Tibial nerve (tissue), 4 donors: ENCODE results near the gene HSPA4L. TPM values are rescaled to one million over a fixed set of nuclear protein-coding genes. Genes with fewer than 3 reads are reported as not detected.

Source experiments
- DNase-seq, 2 donors: peaks; one replicate each; pipeline ENCODE4 v3.0.0-alpha.2; 2019; ENCODE audit warnings: low spot score in 2 of 2
- H3K27ac ChIP-seq, 4 donors: fragments of 200-600 bp; sonication (generic) in 3 of 4; one replicate each; pipeline ENCODE4 v1.5.1; 2017 to 2019; ENCODE audit warnings: mild to moderate bottlenecking in 1 of 4
- H3K27me3 ChIP-seq, 2 donors: fragments of 200-600 bp; sonication (generic) in 1 of 2; one replicate each; pipeline versions ENCODE4 v1.5.1 to v1.6.0; 2017 to 2019
- H3K36me3 ChIP-seq, 3 donors: fragments of 200-600 bp; sonication (generic); one replicate each; pipeline ENCODE4 v1.5.1; 2018 to 2019
- H3K4me1 ChIP-seq, 4 donors: fragments of 200-600 bp; sonication (generic) in 3 of 4; one replicate each; pipeline ENCODE4 v1.5.1; 2017 to 2019
- H3K4me3 ChIP-seq, 4 donors: fragments of 200-600 bp; sonication (generic) in 3 of 4; one replicate each; pipeline ENCODE4 v1.5.1; 2017 to 2019; ENCODE audit warnings: mild to moderate bottlenecking in 1 of 4, moderate library complexity in 1 of 4
- H3K9me3 ChIP-seq, 4 donors: fragments of 200-600 bp; sonication (generic) in 3 of 4; one replicate each; pipeline ENCODE4 v1.5.1; 2017 to 2019
- CTCF ChIP-seq, 5 experiments: fragments of 200-600 bp in 3 of 5; fragments of 450-650 bp in 2 of 5; sonication (generic) in 3 of 5; IDR thresholded peaks; one replicate each; pipeline ENCODE4 v1.5.1; 2016 to 2019; ENCODE audit warnings: antibody characterized with exemption in 5 of 5, mild to moderate bottlenecking in 3 of 5, moderate library complexity in 2 of 5
- EP300 ChIP-seq, 2 donors: sonication (generic); formaldehyde crosslinking; IDR thresholded peaks; one replicate each; pipeline ENCODE4 v1.6.1; 2017; ENCODE audit warnings: antibody characterized with exemption in 2 of 2, mild to moderate bottlenecking in 1 of 2
- POLR2A ChIP-seq, 2 donors: fragments of 450-650 bp; IDR thresholded peaks; one replicate each; pipeline ENCODE4 v1.6.1; 2017; ENCODE audit warnings: antibody characterized with exemption in 2 of 2, mild to moderate bottlenecking in 2 of 2, moderate library complexity in 2 of 2
- WGBS, 2 donors: methylation state at CpG; one replicate each; pipeline ENCODE4 v1.1.5; 2018; 5-methylcytosine and 5-hydroxymethylcytosine counted together
- total RNA-seq, 4 donors: library from RNA; depleted of rRNA; stranded (reverse); fragments of >200 nt; gene quantifications; one replicate each; pipeline ENCODE4 v1.1.0, GENCODE V29; 2016

HSPA4L gene
- total RNA-seq, 4 donors from 2014 or later = 3.3 to 7.6 (median 5.3) TPM

GRCh38 chr4:127868196-127868595 is 86.1 kb downstream of the HSPA4L start:
- TF ChIP-seq EP300 (IDR thresholded peaks at IDR 0.05) (no peak), CTCF (IDR thresholded peaks at IDR 0.05) (no peak), POLR2A (IDR thresholded peaks at IDR 0.05) (no peak)
- Histone ChIP-seq H3K4me1 (peaks cover 0 to 6% (median 0%) of the 10 kb centered on the region in 4 donors), H3K36me3 (no peaks in the 10 kb centered on the region), H3K27me3 (no peaks in the 10 kb centered on the region), H3K9me3 (no peaks in the 10 kb centered on the region), H3K27ac (no peak overlapping the region), H3K4me3 (no peak overlapping the region)
- DNase-seq = no peak
- WGBS, 2 donors = 99 to 100% methylated on average over 2 of the region's 2 CpGs

- Histone ChIP-seq H3K9me3 (no peaks in the 10 kb centered on the region), H3K4me1 (peaks cover 0 to 6% (median 0%) of the 10 kb centered on the region in 4 donors), H3K4me3 (no peak overlapping the region), H3K36me3 (no peaks in the 10 kb centered on the region), H3K27me3 (no peaks in the 10 kb centered on the region), H3K27ac (peak overlapping the region in 1 of 4 donors; percentile 11)
- DNase-seq = no peak
- TF ChIP-seq CTCF (IDR thresholded peaks at IDR 0.05) = no peak
- TF ChIP-seq POLR2A (IDR thresholded peaks at IDR 0.05) = no peak
- no peak for TF ChIP-seq EP300 (IDR thresholded peaks at IDR 0.05)
These were observed 88.2 kb downstream of the HSPA4L start for GRCh38 chr4:127870281-127870680.

- H3K27me3 ChIP-seq = no peaks in the 10 kb centered on the region
- WGBS, 2 donors = 39 to 45% methylated on average over 3 of the region's 3 CpGs
- H3K4me3 ChIP-seq = no peak overlapping the region
- H3K36me3 ChIP-seq = no peaks in the 10 kb centered on the region
- TF ChIP-seq CTCF (IDR thresholded peaks at IDR 0.05) (no peak), POLR2A (IDR thresholded peaks at IDR 0.05) (no peak), EP300 (IDR thresholded peaks at IDR 0.05) (no peak)
- peaks cover 0 to 6% (median 0%) of the 10 kb centered on the region in 4 donors for H3K4me1 ChIP-seq
- peak overlapping the region in 1 of 4 donors; percentile 11 for H3K27ac ChIP-seq
- H3K9me3 ChIP-seq = no peaks in the 10 kb centered on the region
- no peak for DNase-seq
These were observed 88.6 kb downstream of the HSPA4L start for GRCh38 chr4:127870688-127871087.

GRCh38 chr4:127875791-127876190 is 93.7 kb downstream of the HSPA4L start:
- no peaks in the 10 kb centered on the region for H3K9me3 ChIP-seq
- H3K27ac ChIP-seq = no peak overlapping the region
- no peak for DNase-seq
- no peaks in the 10 kb centered on the region for H3K36me3 ChIP-seq
- H3K4me1 ChIP-seq = peaks cover 0 to 10% (median 6%) of the 10 kb centered on the region in 4 donors
- no peaks in the 10 kb centered on the region for H3K27me3 ChIP-seq
- H3K4me3 ChIP-seq = no peak overlapping the region
- TF ChIP-seq EP300 (IDR thresholded peaks at IDR 0.05) (no peak), POLR2A (IDR thresholded peaks at IDR 0.05) (no peak), CTCF (IDR thresholded peaks at IDR 0.05) (no peak)

- Histone ChIP-seq H3K9me3 (no peaks in the 10 kb centered on the region), H3K27me3 (no peaks in the 10 kb centered on the region), H3K27ac (peak within 1 kb of the TSS; percentile 65 to 85 (median 78)), H3K36me3 (peaks cover 0 to 6% (median 0%) of the 10 kb centered on the region in 3 donors), H3K4me1 (peaks cover 0 to 20% (median 11%) of the 10 kb centered on the region in 4 donors), H3K4me3 (peak within 1 kb of the TSS; percentile 59 to 90 (median 74))
- WGBS, 2 donors = 1 to 2% methylated on average over 57 to 66 of the region's 70 CpGs
- TF ChIP-seq EP300 (IDR thresholded peaks at IDR 0.05) = peak in 1 of 2 donors; percentile 66
- no peak for TF ChIP-seq POLR2A (IDR thresholded peaks at IDR 0.05)
- peak; percentile 83 to 87 for DNase-seq
These were observed 98.8 kb downstream of the HSPA4L start, which contains the start of gene PLK4 for GRCh38 chr4:127880763-127881562. Gene PLK4, plus strand, starts transcription at chr4:127880893. Its CDS starts 242 bp downstream, at chr4:127881135.
